ENCODE measurements around the gene NUMB.

- TF ChIP-seq CTCF (conservative IDR thresholded peaks at IDR 0.05; ENCODE audit: low read length) (no peak), EZH2phosphoT487 (IDR thresholded peaks at IDR 0.05; ENCODE audit: borderline replicate concordance, low read depth, low read length) (no peak)
Observed at GRCh38 chr14:73254247-73255004, 203.9 kb downstream of the NUMB start.
